H1 (cell line): ENCODE measurements around the gene FTCDNL1. TPM values are rescaled to one million over a fixed set of nuclear protein-coding genes. Genes with fewer than 3 reads are reported as not detected.

ENCODE experiments used
- CTCF ChIA-PET: fragments of 300-600 bp; sonication (Branson Sonifier 250); formaldehyde crosslinking; loops from one replicate; lab custom pipeline; 2021; ENCODE audit not compliant: partially characterized antibody; lab: Charles Lee
- POLR2A ChIA-PET: fragments of 300-600 bp; sonication (Branson Sonifier 250); formaldehyde crosslinking; loops from one replicate; lab custom pipeline; 2021; ENCODE audit warnings: inconsistent platforms; ENCODE audit not compliant: partially characterized antibody; lab: Charles Lee
- DNase-seq, 2 experiments: peaks; one replicate each; pipeline versions ENCODE4 v3.0.0 to v3.0.0-alpha.2; 2010 to 2022; ENCODE audit warnings: low spot score in 2 of 2, low read depth in 1 of 2, mixed read lengths in 1 of 2
- FAIRE-seq: peaks from 2 replicates; lab custom pipeline; 2011; peaks lifted over from hg19 to GRCh38; lab: Jason Lieb, UNC
- H2AFZ ChIP-seq: 2 replicates; pipeline ENCODE4 v1.8.1; 2012; ENCODE audit warnings: low read length, inconsistent platforms
- H2AK5ac ChIP-seq: 2 replicates; pipeline ENCODE4 v1.6.1; 2013; ENCODE audit warnings: low read depth, low read length
- H2BK120ac ChIP-seq: replicated peaks from 2 replicates; pipeline ENCODE3; 2013; ENCODE audit warnings: low read depth, low read length, inconsistent platforms
- H2BK12ac ChIP-seq: 2 replicates; pipeline ENCODE4 v1.6.1; 2013; ENCODE audit warnings: low read depth, low read length
- H2BK15ac ChIP-seq: 2 replicates; pipeline ENCODE4 v1.6.1; 2013; ENCODE audit warnings: low read length
- H2BK20ac ChIP-seq: 2 replicates; pipeline ENCODE4 v1.6.1; 2013; ENCODE audit warnings: low read length
- H2BK5ac ChIP-seq: 2 replicates; pipeline ENCODE4 v1.6.1; 2013; ENCODE audit warnings: low read depth, low read length
- H3K14ac ChIP-seq: 2 replicates; pipeline ENCODE4 v1.6.1; 2013; ENCODE audit warnings: inconsistent platforms; ENCODE audit not compliant: insufficient read length
- H3K18ac ChIP-seq: 2 replicates; pipeline ENCODE4 v1.6.1; 2013; ENCODE audit warnings: low read length; ENCODE audit errors: extremely low read depth
- H3K23ac ChIP-seq: 2 replicates; pipeline ENCODE4 v1.6.1; 2013; ENCODE audit warnings: inconsistent platforms; ENCODE audit not compliant: insufficient read length
- H3K23me2 ChIP-seq: 2 replicates; pipeline ENCODE4 v1.6.1; 2013; ENCODE audit warnings: low read depth, low read length
- H3K27ac ChIP-seq: 2 replicates; pipeline ENCODE4 v1.6.1; 2011; ENCODE audit warnings: low read depth, low read length, inconsistent platforms
- H3K27me3 ChIP-seq, 4 experiments: replicated peaks in 1 of 4; 1 replicate in 1 of 4; 2 replicates in 3 of 4; pipeline versions ENCODE4 v1.6.1 to v1.8.1; 2011 to 2013; ENCODE audit warnings: low read length in 3 of 4, mild to moderate bottlenecking in 3 of 4, inconsistent platforms in 2 of 4, mixed read lengths in 2 of 4, moderate library complexity in 1 of 4; ENCODE audit not compliant: control insufficient read depth in 3 of 4, insufficient read depth in 3 of 4; ENCODE audit errors: extremely low read depth in 1 of 4
- H3K36me3 ChIP-seq, 4 experiments: 2 replicates each; pipeline versions ENCODE4 v1.6.1 to v1.8.1; 2011 to 2013; ENCODE audit warnings: mild to moderate bottlenecking in 4 of 4, low read length in 3 of 4, moderate library complexity in 2 of 4, control low read depth in 1 of 4, inconsistent platforms in 1 of 4; ENCODE audit not compliant: insufficient read depth in 4 of 4, control insufficient read depth in 2 of 4
- H3K4ac ChIP-seq: replicated peaks from 2 replicates; pipeline ENCODE3; 2013; ENCODE audit warnings: low read length, low read depth, mixed read lengths, inconsistent platforms; ENCODE audit not compliant: insufficient read length
- H3K4me1 ChIP-seq, 4 experiments: replicated peaks in 1 of 4; 1 replicate in 1 of 4; 2 replicates in 3 of 4; pipeline versions ENCODE4 v1.6.1 to v1.8.1; 2011 to 2013; ENCODE audit warnings: low read length in 3 of 4, inconsistent platforms in 2 of 4, mixed read lengths in 1 of 4; ENCODE audit not compliant: insufficient read depth in 4 of 4, control insufficient read depth in 3 of 4
- H3K4me2 ChIP-seq, 2 experiments: 2 replicates each; pipeline versions ENCODE4 v1.6.1 to v1.8.1; 2011 to 2013; ENCODE audit warnings: low read depth in 2 of 2, low read length in 2 of 2, control low read depth in 1 of 2, inconsistent platforms in 1 of 2, mild to moderate bottlenecking in 1 of 2; ENCODE audit not compliant: insufficient read depth in 1 of 2
- H3K4me3 ChIP-seq, 4 experiments: fragments of 200-600, 300-600 bp in 1 of 4; sonication (generic), shearing (Covaris generic), sonication (Bioruptor Twin) in 1 of 4; 2 replicates each; pipeline versions ENCODE4 v1.5.1 to v1.8.1; 2011 to 2016; ENCODE audit warnings: low read length in 4 of 4, low read depth in 3 of 4, control low read depth in 2 of 4, inconsistent platforms in 2 of 4, mild to moderate bottlenecking in 2 of 4, mixed read lengths in 1 of 4, moderate library complexity in 1 of 4; ENCODE audit not compliant: insufficient read depth in 2 of 4; ENCODE audit errors: extremely low read depth in 1 of 4
- H3K56ac ChIP-seq: replicated peaks from 2 replicates; pipeline ENCODE3; 2013; ENCODE audit warnings: low read depth, mild to moderate bottlenecking, mixed read lengths, low read length, inconsistent platforms; ENCODE audit not compliant: insufficient read length
- H3K79me1 ChIP-seq: 2 replicates; pipeline ENCODE4 v1.6.1; 2013; ENCODE audit warnings: low read depth, low read length, control low read depth
- H3K79me2 ChIP-seq, 2 experiments: 2 replicates each; pipeline versions ENCODE4 v1.6.1 to v1.8.1; 2012 to 2013; ENCODE audit warnings: low read length in 2 of 2, mild to moderate bottlenecking in 2 of 2, inconsistent platforms in 1 of 2; ENCODE audit not compliant: insufficient read depth in 2 of 2, control insufficient read depth in 1 of 2
- H3K9ac ChIP-seq, 4 experiments: replicated peaks in 1 of 4; 1 replicate in 1 of 4; 2 replicates in 3 of 4; pipeline versions ENCODE4 v1.6.1 to v1.8.1; 2011 to 2013; ENCODE audit warnings: low read depth in 3 of 4, low read length in 3 of 4, control low read depth in 2 of 4, mild to moderate bottlenecking in 2 of 4, moderate library complexity in 2 of 4, inconsistent platforms in 1 of 4; ENCODE audit errors: extremely low read depth in 1 of 4
- H3K9me3 ChIP-seq, 2 experiments: 2 replicates each; pipeline versions ENCODE4 v1.6.1 to v1.8.1; 2012 to 2013; ENCODE audit warnings: mild to moderate bottlenecking in 2 of 2, moderate library complexity in 2 of 2, control low read depth in 1 of 2, inconsistent platforms in 1 of 2, low read depth in 1 of 2, low read length in 1 of 2, mixed read lengths in 1 of 2; ENCODE audit not compliant: insufficient read depth in 2 of 2
- H4K20me1 ChIP-seq, 2 experiments: replicated peaks in 1 of 2; 2 replicates each; pipeline versions ENCODE3 to v1.8.1; 2011 to 2013; ENCODE audit warnings: inconsistent platforms in 2 of 2, low read length in 2 of 2, mild to moderate bottlenecking in 1 of 2; ENCODE audit not compliant: insufficient read depth in 2 of 2, control insufficient read depth in 1 of 2
- H4K5ac ChIP-seq: 2 replicates; pipeline ENCODE4 v1.6.1; 2013; ENCODE audit warnings: low read length, low read depth, mixed read lengths, inconsistent platforms; ENCODE audit not compliant: insufficient read length
- H4K8ac ChIP-seq: 2 replicates; pipeline ENCODE4 v1.8.0; 2013; ENCODE audit warnings: mild to moderate bottlenecking, moderate library complexity, low read length, inconsistent platforms; ENCODE audit not compliant: insufficient read depth; ENCODE audit errors: extremely low read depth
- H4K91ac ChIP-seq: replicated peaks from 2 replicates; pipeline ENCODE3; 2013; ENCODE audit warnings: low read length, mixed read lengths, inconsistent platforms; ENCODE audit not compliant: insufficient read length
- BCL11A ChIP-seq, 2 experiments: IDR thresholded peaks; one replicate each; pipeline ENCODE4 v1.6.1; 2011; ENCODE audit warnings: low read depth in 2 of 2, low read length in 2 of 2, mild to moderate bottlenecking in 2 of 2
- CTBP2 ChIP-seq: IDR thresholded peaks from 2 replicates; pipeline ENCODE4 v1.7.0; 2011; ENCODE audit warnings: borderline replicate concordance, mild to moderate bottlenecking, moderate library complexity, mixed read lengths, low read length; ENCODE audit not compliant: insufficient read depth, insufficient read length
- EGR1 ChIP-seq: IDR thresholded peaks from 2 replicates; pipeline ENCODE4 v1.6.1; 2011; ENCODE audit warnings: low read depth, low read length, borderline replicate concordance
- FOSL1 ChIP-seq: IDR thresholded peaks from 2 replicates; pipeline ENCODE4 v1.6.1; 2011; ENCODE audit warnings: mild to moderate bottlenecking, low read depth, low read length, moderate library complexity; ENCODE audit not compliant: insufficient read depth
- HDAC2 ChIP-seq, 2 experiments: fragments of 300-600 bp in 1 of 2; sonication (generic) in 1 of 2; IDR thresholded peaks; 2 replicates each; pipeline ENCODE4 v1.6.1; 2011 to 2012; ENCODE audit warnings: low read depth in 2 of 2, low read length in 2 of 2, mild to moderate bottlenecking in 2 of 2, moderate library complexity in 2 of 2, borderline replicate concordance in 1 of 2, inconsistent platforms in 1 of 2
- JUN ChIP-seq: IDR thresholded peaks from 2 replicates; pipeline ENCODE4 v1.6.1; 2011; ENCODE audit warnings: low read depth, mild to moderate bottlenecking, improper control_type of control experiment, low read length
- POU5F1 ChIP-seq: IDR thresholded peaks from 2 replicates; pipeline ENCODE4 v1.6.1; 2011; ENCODE audit warnings: low read depth, mild to moderate bottlenecking, low read length, moderate library complexity
- RAD21 ChIP-seq, 2 experiments: IDR thresholded peaks in 1 of 2; conservative IDR thresholded peaks in 1 of 2; 2 replicates each; pipeline ENCODE4 v1.6.1; 2011; ENCODE audit warnings: low read depth in 2 of 2, low read length in 2 of 2, improper control_type of control experiment in 1 of 2, inconsistent platforms in 1 of 2, mild to moderate bottlenecking in 1 of 2, moderate library complexity in 1 of 2
- RBBP5 ChIP-seq: IDR thresholded peaks from 2 replicates; pipeline ENCODE4 v1.7.1; 2012; ENCODE audit warnings: low read depth, mild to moderate bottlenecking, inconsistent platforms, low read length, moderate library complexity, borderline replicate concordance
- SIX5 ChIP-seq: IDR thresholded peaks from 2 replicates; pipeline ENCODE4 v1.6.1; 2011; ENCODE audit warnings: mild to moderate bottlenecking, low read depth, low read length
- SUZ12 ChIP-seq: fragments of 200-600 bp; sonication (generic); IDR thresholded peaks from 2 replicates; pipeline ENCODE4 v1.6.1; 2012; ENCODE audit warnings: mild to moderate bottlenecking, inconsistent platforms, low read length, moderate library complexity, mixed read lengths
- TBP ChIP-seq: IDR thresholded peaks from 2 replicates; pipeline ENCODE4 v1.6.1; 2011; ENCODE audit warnings: low read depth, low read length, improper control_type of control experiment
- YY1 ChIP-seq: IDR thresholded peaks from 2 replicates; pipeline ENCODE4 v1.6.1; 2011; ENCODE audit warnings: low read depth, mild to moderate bottlenecking, low read length
- WGBS, 2 experiments: shearing (Covaris generic) in 1 of 2; methylation state at CpG; one replicate each; pipeline versions ENCODE4 v1.1.6 to v1.1.7; 2013 to 2015; ENCODE audit warnings: low lambda C conversion rate in 2 of 2, mixed read lengths in 2 of 2, inconsistent platforms in 1 of 2, low coverage in 1 of 2, missing lambda C conversion rate in 1 of 2; ENCODE audit not compliant: insufficient replicate concordance in 2 of 2, insufficient coverage in 1 of 2, insufficient read length in 1 of 2; ENCODE audit errors: extremely low coverage in 1 of 2, missing lambda C conversion rate in 1 of 2; 5-methylcytosine and 5-hydroxymethylcytosine counted together
- polyA plus RNA-seq, 7 experiments: library from polyadenylated mRNA; depleted of rRNA in 3 of 7; stranded (reverse) in 5 of 7; unstranded in 2 of 7; fragments of >200 nt in 5 of 7; fragments of 200-250 nt in 2 of 7; gene quantifications; 1 replicate in 5 of 7; 2 replicates in 1 of 7; 4 replicates in 1 of 7; pipeline versions ENCODE4 v1.2.1 to v1.2.3, GENCODE V29; 2011 to 2013; ENCODE audit warnings: missing spikeins in 2 of 7, mixed read lengths in 2 of 7
- total RNA-seq: library from RNA; stranded (reverse); fragmentation: NEBNext Ultra II Directional; extraction: Animal tissue kit (Norgen Biotek cat#: 25700); gene quantifications from 2 replicates; pipeline ENCODE4 v1.2.1, GENCODE V29; 2021
- TF ChIP-seq, protein P1 (sequence below): IDR thresholded peaks from 2 replicates; pipeline ENCODE4 v1.6.1; 2011; ENCODE audit warnings: low read depth, mild to moderate bottlenecking, low read length; ENCODE audit not compliant: insufficient read depth

FTCDNL1 gene
- total and polyA plus RNA-seq, 2 of the 8 experiments (the other 6 are each of a cell fraction or from before 2014, with no cell fraction given), result 0.41 to 0.97 TPM

DNA sequence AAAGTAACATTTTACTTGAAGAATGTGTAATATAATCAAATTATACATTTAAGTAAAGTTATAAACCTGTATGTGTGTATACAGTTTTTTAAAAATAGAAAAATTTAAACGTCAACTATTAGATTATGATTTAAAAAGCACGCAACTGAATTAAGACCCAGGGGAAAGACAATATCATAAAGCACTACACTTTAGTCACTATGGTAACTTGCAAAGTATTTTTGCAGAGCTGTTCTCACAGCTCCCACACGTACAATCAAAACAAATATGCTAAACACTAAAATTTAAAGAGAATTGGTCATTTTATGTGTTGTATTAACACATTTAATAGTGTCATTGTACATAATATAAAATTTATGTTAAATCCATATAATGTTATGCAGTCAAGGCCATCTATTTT lies 59.7 kb downstream of the FTCDNL1 start:
- no peak overlapping the region for H3K9ac ChIP-seq
- no peak overlapping the region for H3K14ac ChIP-seq
- DNase-seq, result no peak
- TF ChIP-seq SUZ12 (no peak), JUN (no peak), RAD21 (IDR thresholded peaks at IDR 0.05 in 1 of 2, conservative IDR thresholded peaks at IDR 0.05 in 1 of 2; ENCODE audit: low read depth in 2 of 2, low read length in 2 of 2) (no peak), CTBP2 (no peak), POU5F1 (no peak), SIX5 (no peak), EGR1 (no peak), FOSL1 (no peak), RBBP5 (no peak), TBP (no peak), BCL11A (IDR thresholded peaks at IDR 0.05; ENCODE audit: low read depth in 2 of 2, low read length in 2 of 2) (no peak), YY1 (no peak), HDAC2 (IDR thresholded peaks at IDR 0.05; ENCODE audit: borderline replicate concordance in 1 of 2, low read depth in 2 of 2, low read length in 2 of 2) (no peak)
- TF ChIP-seq, protein P1, sequence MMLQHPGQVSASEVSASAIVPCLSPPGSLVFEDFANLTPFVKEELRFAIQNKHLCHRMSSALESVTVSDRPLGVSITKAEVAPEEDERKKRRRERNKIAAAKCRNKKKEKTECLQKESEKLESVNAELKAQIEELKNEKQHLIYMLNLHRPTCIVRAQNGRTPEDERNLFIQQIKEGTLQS, result no peak

More for the DNA sequence above, 59.7 kb downstream of the FTCDNL1 start:
- Histone ChIP-seq H4K91ac (no peak overlapping the region), H3K4me2 (no peak overlapping the region), H3K23ac (no peak overlapping the region), H3K79me2 (no peaks in the 10 kb centered on the region), H2BK20ac (no peak overlapping the region), H3K18ac (no peak overlapping the region), H2BK5ac (no peak overlapping the region), H2AFZ (no peak overlapping the region), H3K56ac (no peak overlapping the region), H3K79me1 (no peaks in the 10 kb centered on the region), H3K23me2 (no peaks in the 10 kb centered on the region), H3K9me3 (no peaks in the 10 kb centered on the region), H3K27ac (no peak overlapping the region), H3K4me1 (peaks cover 0 to 15% (median 7%) of the 10 kb centered on the region in 4 experiments; a peak in 3 of 7 replicates), H2BK12ac (no peak overlapping the region), H4K5ac (no peak overlapping the region), H2BK120ac (no peak overlapping the region), H3K4ac (no peak overlapping the region), H3K36me3 (no peaks in the 10 kb centered on the region), H3K4me3 (no peak overlapping the region), H4K20me1 (no peaks in the 10 kb centered on the region), H4K8ac (no peak overlapping the region), H2AK5ac (no peak overlapping the region), H2BK15ac (no peak overlapping the region), H3K27me3 (no peaks in the 10 kb centered on the region)
- POLR2A ChIA-PET, result no interaction called here
- 85% methylated on average over 3 of the region's 3 CpGs; no CpG with 5 or more reads in 1 of the 2 experiments for WGBS, 2 experiments
- CTCF ChIA-PET, result no interaction called here
- no peak for FAIRE-seq
